Upper lobe of left lung (tissue), 4 donors: ENCODE results near the gene DYTN.

ENCODE experiments used
- POLR2A ChIP-seq, 4 donors: fragments of 450-650 bp; IDR thresholded peaks; one replicate each; pipeline ENCODE4 v1.5.1; 2016 to 2017; ENCODE audit warnings: antibody characterized with exemption in 4 of 4, mild to moderate bottlenecking in 2 of 4
- POLR2AphosphoS5 ChIP-seq, 2 donors: sonication (generic); formaldehyde crosslinking; IDR thresholded peaks; one replicate each; pipeline ENCODE4 v1.5.1; 2017; ENCODE audit warnings: antibody characterized with exemption in 2 of 2
- TF ChIP-seq, protein P1 (sequence below), 6 experiments: fragments of 450-650 bp in 4 of 6; fragments of 200-600 bp in 2 of 6; sonication (generic) in 2 of 6; IDR thresholded peaks; one replicate each; pipeline ENCODE4 v1.5.1; 2016 to 2019; ENCODE audit warnings: antibody characterized with exemption in 6 of 6

GRCh38 chr2:206718296-206718695, at the start of gene DYTN:
- no peak for TF ChIP-seq POLR2A (IDR thresholded peaks at IDR 0.05)
- TF ChIP-seq, protein P1, sequence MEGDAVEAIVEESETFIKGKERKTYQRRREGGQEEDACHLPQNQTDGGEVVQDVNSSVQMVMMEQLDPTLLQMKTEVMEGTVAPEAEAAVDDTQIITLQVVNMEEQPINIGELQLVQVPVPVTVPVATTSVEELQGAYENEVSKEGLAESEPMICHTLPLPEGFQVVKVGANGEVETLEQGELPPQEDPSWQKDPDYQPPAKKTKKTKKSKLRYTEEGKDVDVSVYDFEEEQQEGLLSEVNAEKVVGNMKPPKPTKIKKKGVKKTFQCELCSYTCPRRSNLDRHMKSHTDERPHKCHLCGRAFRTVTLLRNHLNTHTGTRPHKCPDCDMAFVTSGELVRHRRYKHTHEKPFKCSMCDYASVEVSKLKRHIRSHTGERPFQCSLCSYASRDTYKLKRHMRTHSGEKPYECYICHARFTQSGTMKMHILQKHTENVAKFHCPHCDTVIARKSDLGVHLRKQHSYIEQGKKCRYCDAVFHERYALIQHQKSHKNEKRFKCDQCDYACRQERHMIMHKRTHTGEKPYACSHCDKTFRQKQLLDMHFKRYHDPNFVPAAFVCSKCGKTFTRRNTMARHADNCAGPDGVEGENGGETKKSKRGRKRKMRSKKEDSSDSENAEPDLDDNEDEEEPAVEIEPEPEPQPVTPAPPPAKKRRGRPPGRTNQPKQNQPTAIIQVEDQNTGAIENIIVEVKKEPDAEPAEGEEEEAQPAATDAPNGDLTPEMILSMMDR (IDR thresholded peaks at IDR 0.05), result no peak
- no peak for TF ChIP-seq POLR2AphosphoS5 (IDR thresholded peaks at IDR 0.05)
